Right ventricle myocardium superior (tissue), 1 donor: ENCODE data around the gene HTATSF1. TPM values are rescaled to one million over a fixed set of nuclear protein-coding genes. Genes with fewer than 3 reads are reported as not detected.

Source experiments
- ATAC-seq: fragments of 200-7000 bp; cut with Tn5 transposase; one replicate; pipeline ENCODE4 v1.9.1; 2020; ENCODE audit warnings: mild to moderate bottlenecking; ENCODE audit not compliant: poor library complexity
- DNase-seq: peaks from one replicate; pipeline ENCODE4 v3.0.0-alpha.2; 2020
- intact Hi-C: fragments of 100-400 bp; cut with DNase I; formaldehyde crosslinking; loops from one replicate; pipeline ENCODE4 v1.11.2; 2022
- total RNA-seq: library from RNA; stranded (reverse); fragmentation: NEBNext Ultra II Directional; extraction: Animal tissue kit (Norgen Biotek cat#: 25700); gene quantifications from one replicate; pipeline ENCODE4 v1.2.1, GENCODE V29; 2021
- donor health status: DM: no; HTN: yes; CAD: no; lungs with severe emphysema.

Gene HTATSF1
- total RNA-seq, 1 donor from 2014 or later = 54.7 TPM

DNA sequence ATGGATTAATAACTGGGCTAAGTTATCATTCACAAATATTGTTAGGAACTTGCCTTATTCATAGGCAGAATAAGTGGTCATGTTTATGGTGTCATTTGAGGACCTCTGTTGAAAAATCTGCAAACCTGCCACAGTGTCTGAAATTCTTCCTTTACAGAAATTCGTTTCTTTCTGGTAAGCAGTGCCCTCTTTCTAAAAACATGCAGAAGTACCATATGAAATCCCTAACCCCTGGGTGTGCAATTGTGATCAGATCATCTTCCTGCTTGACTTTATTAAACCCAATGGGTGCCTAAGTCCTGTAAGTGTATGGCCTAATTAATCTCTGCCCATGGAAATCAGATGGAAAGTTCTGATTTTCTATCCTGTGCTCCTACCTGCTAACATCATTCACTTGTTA lies 4.4 kb upstream of the HTATSF1 start:
- DNase-seq (no peak), ATAC-seq (no peak)
- intact Hi-C loops = no loop called here

DNA sequence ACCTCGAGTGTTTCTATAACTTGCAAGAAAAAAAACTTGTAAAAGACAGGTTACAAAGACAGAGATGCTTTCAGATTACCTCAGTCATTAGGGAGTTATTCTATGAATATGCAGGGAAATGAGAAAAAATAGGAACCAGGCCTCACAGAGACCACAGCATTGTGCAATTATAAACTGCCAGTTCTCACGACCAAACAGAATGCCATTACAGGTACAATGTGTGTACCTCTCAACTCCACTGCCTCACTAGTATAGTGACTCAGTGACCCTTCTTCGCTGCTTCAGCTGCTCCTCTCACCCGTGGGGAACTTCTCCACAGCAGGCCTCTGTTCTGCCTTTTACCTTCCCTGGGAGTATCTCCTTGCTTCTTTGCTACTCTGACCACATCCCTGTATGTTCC lies 2.3 kb upstream of the HTATSF1 start:
- intact Hi-C loops = no loop called here
- DNase-seq = no peak
- ATAC-seq = no peak

DNA sequence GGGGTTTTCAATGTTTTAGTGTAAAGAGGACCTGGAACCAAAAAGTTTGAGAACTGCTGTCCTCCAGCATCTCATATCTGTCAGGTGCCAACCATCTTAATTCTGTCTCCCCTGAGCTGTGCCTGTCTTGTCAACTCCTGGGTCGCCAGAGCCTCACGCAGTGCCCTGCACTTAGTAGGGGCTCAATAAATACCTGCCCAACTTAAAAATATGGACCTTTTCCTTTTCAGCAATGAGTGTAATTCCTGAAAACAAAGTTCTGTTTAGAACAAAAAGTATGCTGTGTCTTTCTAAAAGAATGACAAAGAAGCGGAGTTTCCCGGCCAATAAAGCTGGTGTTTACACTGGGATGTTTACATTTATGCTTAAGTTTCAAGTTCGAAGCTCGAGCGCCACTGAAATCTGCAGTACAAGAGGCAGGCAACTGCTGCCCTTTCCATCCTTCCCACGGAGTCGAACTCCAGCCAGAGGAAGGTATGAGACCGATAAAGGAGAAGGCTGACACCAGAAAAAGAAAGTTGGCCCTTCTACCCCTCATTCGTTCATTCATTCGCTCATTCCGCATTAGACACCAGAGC lies 1.1 kb upstream of the HTATSF1 start:
- ATAC-seq (no peak), DNase-seq (no peak)
- intact Hi-C loops = no loop called here

DNA sequence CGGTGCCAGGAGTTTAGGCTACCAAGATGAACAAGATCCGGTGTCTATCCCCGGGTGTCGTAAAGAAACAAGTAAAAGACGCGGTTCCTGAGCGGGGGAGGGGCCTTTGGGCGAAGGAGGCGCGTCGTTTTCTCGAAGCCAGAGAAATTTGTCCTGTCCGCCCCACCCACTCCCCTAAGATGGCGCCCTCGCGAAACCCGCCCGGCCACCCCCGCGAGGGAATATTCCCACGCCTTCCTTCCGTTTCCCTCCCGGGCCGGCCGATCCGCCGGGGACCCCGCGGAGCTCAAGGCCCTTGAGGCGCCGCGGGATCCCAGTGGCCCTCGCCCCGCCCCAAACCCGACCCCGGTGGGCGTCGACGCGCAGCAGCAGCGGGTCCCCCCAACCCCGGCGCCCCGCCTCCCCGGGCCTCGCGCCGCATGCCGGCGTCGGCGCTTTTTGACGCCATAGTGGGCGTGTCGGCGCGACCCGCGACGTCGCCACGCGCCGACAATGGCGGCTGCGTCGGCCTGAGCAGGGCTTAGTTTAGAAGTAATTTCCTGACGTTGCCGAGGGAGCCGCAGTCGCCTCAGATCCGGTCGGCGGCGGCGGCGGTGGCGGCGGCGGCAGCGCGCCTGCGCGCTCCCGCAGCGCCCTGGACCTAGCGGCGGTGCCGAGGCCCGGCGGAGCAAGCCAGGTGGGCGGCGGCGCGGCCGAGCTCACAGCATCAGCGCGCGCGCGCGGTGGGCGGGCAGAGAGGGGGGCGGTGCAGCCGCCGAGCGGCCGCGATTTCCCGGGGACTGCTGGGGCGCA lies 432 bp upstream of the HTATSF1 start:
- DNase-seq (peak; percentile 87), ATAC-seq (peak; percentile 97)

GRCh38 chrX:136519069-136519468 lies 21.7 kb downstream of the HTATSF1 start:
- intact Hi-C loops = no loop called here
- no peak for DNase-seq
- ATAC-seq = no peak

More for the DNA sequence above, 432 bp upstream of the HTATSF1 start:
- intact Hi-C loops = no loop called here

DNA sequence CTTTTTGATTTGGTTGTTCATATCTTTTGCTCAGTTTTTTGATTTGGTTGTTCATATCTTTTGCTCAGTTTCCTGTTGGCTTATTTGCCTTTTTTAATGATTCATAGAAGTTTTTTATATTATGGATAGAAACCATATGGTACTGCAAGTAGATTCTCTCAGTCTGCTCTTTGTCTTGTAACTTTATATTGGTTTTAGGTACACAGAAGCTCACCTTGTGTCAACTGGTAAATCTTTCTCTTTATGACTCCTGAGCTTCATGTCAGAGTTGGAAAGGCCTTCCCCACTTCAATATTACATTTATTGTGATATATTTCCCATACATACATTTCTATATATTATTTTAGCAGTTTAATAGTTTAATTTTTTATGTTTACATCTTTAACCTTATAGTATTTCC lies 26.4 kb downstream of the HTATSF1 start:
- DNase-seq (no peak), ATAC-seq (no peak)
- intact Hi-C loops = no loop called here

- intact Hi-C loops = no loop called here
- DNase-seq = peak; percentile 80
- ATAC-seq = peak; percentile 99
Observed at GRCh38 chrX:136525738-136526606, 28.6 kb downstream of the HTATSF1 start.

DNA sequence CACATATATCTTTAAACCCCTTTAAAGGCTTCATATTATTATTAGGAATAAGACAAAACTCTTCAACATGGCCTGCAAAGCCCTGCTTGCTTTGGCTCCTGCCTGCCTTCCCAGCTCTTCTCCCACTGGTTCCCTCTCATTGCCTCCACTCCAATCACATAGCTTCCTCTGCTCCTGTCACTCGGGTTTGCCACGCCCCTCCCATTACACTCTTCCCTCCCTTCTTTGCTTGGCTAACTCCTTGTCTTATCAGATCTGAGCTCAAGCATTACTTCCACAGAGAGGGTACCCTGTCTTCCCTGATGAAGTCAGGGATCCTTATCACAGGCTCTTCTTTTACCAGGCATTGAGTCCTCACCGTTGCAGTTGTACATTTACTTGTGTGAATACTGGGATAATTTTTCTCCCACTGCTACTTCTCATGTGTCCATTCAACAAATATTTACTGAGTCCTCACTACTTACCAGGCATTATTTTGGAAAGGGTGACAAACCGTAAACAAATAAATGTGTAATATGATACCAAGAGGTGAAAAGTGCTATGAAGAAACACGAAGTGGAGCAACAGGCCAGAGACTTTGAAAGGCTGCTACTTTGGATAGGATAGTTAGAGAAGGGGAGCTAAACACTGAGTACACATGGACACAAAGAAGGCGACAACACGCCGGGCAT lies 31.4 kb downstream of the HTATSF1 start:
- DNase-seq (no peak), ATAC-seq (no peak)
- intact Hi-C loops = no loop called here

- intact Hi-C loops = no loop called here
- DNase-seq = no peak
- no peak for ATAC-seq
Observed at GRCh38 chrX:136529795-136530194, 32.4 kb downstream of the HTATSF1 start.

GRCh38 chrX:136531951-136532350 lies 34.6 kb downstream of the HTATSF1 start, which contains the start of gene VGLL1:
Gene VGLL1 (plus strand): TSS chrX:136532215. CDS start chrX:136536021, 3,806 bp downstream.
- intact Hi-C loops = no loop called here
- no peak for ATAC-seq
- DNase-seq = no peak

DNA sequence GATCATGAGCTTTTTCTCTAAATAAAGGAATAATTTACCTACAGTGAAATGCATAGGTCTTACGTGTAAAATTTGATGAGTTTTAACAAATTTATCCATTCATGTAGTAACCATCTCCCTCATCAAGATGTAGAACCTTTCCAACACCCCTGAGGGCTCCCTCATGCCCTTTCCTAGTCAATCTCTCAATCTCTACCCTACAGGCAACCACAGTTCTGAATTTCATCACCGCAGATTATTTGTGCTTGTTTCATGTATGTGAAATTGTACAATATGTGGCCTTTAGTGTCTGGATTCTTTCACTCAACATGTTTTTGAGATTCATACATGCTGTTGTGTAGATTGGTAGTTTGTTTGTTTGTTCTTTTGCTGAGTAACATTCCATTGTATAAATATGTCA lies 36.7 kb downstream of the HTATSF1 start:
- intact Hi-C loops = no loop called here
- DNase-seq = no peak
- no peak for ATAC-seq

- DNase-seq (no peak), ATAC-seq (no peak)
- intact Hi-C loops = no loop called here
Observed at GRCh38 chrX:136538811-136539210, 41.4 kb downstream of the HTATSF1 start.

- ATAC-seq (no peak), DNase-seq (no peak)
- intact Hi-C loops = no loop called here
Observed at GRCh38 chrX:136540226-136540625, 42.8 kb downstream of the HTATSF1 start.

DNA sequence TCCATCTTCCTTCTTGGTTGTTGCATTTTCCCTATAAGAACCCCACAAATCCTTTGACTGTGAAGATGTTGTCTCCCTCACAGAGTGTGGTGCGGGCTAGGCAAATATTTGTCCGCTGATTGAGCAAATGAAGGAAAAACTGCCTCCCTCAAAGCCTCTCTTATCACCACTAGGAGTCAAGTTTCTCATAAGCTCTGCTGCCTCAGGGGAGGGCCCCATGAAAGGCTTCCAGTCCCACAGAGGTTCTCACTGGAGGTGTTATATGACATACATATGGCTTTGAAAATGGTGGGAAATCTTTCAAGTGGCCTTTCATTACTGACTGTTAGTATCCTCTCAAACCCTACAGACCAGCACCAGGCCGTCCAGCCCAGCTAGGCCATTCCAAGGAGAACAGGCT lies 43.9 kb downstream of the HTATSF1 start:
- ATAC-seq (no peak), DNase-seq (no peak)
- intact Hi-C loops = no loop called here

DNA sequence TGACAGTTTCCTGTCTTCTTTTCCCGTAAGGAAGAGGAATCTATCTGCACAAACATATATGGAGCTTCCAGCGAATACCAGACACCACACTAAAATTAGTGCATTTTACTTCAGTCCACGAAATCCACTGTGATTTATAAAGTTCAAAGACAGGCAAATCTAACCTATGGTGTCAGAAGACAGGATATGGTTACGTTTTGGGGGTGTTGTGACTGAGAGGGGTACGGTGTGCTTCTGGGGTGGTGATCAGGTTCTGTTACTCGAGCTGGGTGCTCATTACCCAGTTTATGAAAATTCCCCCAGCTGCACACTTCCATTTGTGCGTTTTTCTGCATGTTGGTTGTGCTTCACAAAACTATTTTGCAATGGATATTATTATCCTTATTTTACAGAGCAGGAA lies 44.9 kb downstream of the HTATSF1 start:
- ATAC-seq (no peak), DNase-seq (no peak)
- intact Hi-C loops = no loop called here

- ATAC-seq (no peak), DNase-seq (no peak)
- intact Hi-C loops = no loop called here
Observed at GRCh38 chrX:136546371-136546781, 49.0 kb downstream of the HTATSF1 start.

GRCh38 chrX:136549226-136549625 lies 51.8 kb downstream of the HTATSF1 start:
- ATAC-seq = no peak
- intact Hi-C loops = no loop called here
- DNase-seq = no peak

DNA sequence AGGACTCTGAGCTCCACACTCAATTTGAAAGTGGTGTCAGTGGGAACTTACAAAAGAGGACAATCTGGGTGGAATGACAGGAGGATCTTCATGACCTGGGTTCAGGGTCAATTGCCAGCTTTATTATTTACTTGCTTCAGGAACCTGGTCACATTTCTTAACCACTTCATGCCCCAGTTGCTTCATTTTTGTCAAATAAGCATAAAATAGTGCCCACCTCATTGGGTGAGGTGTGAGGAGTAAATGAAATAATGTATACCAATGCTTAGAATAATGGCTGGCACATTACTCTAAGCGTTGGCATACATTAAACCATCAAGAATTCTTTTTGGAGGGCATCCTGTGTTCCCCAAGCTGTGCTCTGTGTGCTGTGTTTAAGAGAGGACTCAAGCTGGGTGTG lies 54.0 kb downstream of the HTATSF1 start:
- DNase-seq = no peak
- intact Hi-C loops = no loop called here
- no peak for ATAC-seq

DNA sequence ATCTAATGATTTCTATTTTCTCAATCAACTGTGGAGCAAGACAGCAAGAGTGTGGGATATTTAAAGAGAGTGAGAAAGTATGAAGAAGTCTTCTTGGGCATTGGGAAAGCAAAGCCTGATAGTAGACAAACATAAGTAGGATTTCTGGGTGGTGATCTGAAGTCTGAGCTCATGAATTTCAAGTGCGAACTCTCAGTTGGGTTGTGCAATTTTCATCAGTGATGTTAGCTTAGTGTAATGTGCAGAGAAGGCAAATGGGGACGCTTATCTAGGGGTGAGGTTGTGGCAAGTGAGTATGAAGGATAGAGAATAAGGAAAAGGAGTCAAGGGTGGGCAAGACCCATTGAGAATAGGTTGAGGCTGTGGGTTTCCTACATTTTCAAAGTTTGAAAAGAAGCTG lies 58.3 kb downstream of the HTATSF1 start:
- intact Hi-C loops = no loop called here
- ATAC-seq (no peak), DNase-seq (no peak)
